Hepatocyte (in vitro differentiated cells): Measurements from ENCODE around the gene TBX10. TPM values are rescaled to one million over a fixed set of nuclear protein-coding genes. Genes with fewer than 3 reads are reported as not detected.
A peak's percentile ranks its signal among the peaks of the same experiment; 100 is the strongest.

Source experiments
- DNase-seq: peaks from one replicate; pipeline ENCODE4 v3.0.0-alpha.2; 2016; ENCODE audit warnings: low spot score
- H2AFZ ChIP-seq: fragments of 200-600 bp; sonication (generic); 2 replicates; pipeline ENCODE4 v1.6.0; 2016; ENCODE audit warnings: antibody characterized with exemption, mild to moderate bottlenecking
- H3K27ac ChIP-seq: fragments of 200-600 bp; sonication (generic); 2 replicates; pipeline ENCODE4 v1.5.1; 2016; ENCODE audit warnings: mild to moderate bottlenecking
- H3K27me3 ChIP-seq: fragments of 200-600 bp; sonication (generic); 2 replicates; pipeline ENCODE4 v1.6.1; 2016
- H3K36me3 ChIP-seq: fragments of 200-600 bp; sonication (generic); replicated peaks from 2 replicates; pipeline ENCODE4 v1.5.1; 2016; ENCODE audit warnings: low read depth; ENCODE audit not compliant: insufficient read depth
- H3K4me1 ChIP-seq: fragments of 200-600 bp; sonication (generic); 2 replicates; pipeline ENCODE4 v1.5.1; 2016; ENCODE audit warnings: mild to moderate bottlenecking, moderate library complexity; ENCODE audit not compliant: insufficient read depth
- H3K4me2 ChIP-seq: fragments of 200-600 bp; sonication (generic); 2 replicates; pipeline ENCODE4 v1.6.0; 2016
- H3K4me3 ChIP-seq: fragments of 200-600 bp; sonication (generic); 2 replicates; pipeline ENCODE4 v1.5.1; 2016; ENCODE audit warnings: mild to moderate bottlenecking
- H3K79me2 ChIP-seq: fragments of 200-600 bp; sonication (generic); 2 replicates; pipeline ENCODE4 v1.6.0; 2017; ENCODE audit warnings: mild to moderate bottlenecking
- H3K9me2 ChIP-seq: fragments of 200-600 bp; sonication (generic); replicated peaks from 2 replicates; pipeline ENCODE4 v1.6.0; 2017; ENCODE audit warnings: mild to moderate bottlenecking; ENCODE audit not compliant: insufficient read depth
- H3K9me3 ChIP-seq: fragments of 200-600 bp; sonication (generic); 2 replicates; pipeline ENCODE4 v1.5.1; 2016; ENCODE audit warnings: low read depth, mild to moderate bottlenecking
- H4K20me1 ChIP-seq: fragments of 200-600 bp; sonication (generic); 2 replicates; pipeline ENCODE4 v1.6.0; 2016; ENCODE audit warnings: mild to moderate bottlenecking; ENCODE audit not compliant: insufficient read depth, poor library complexity, severe bottlenecking
- EZH2 ChIP-seq: fragments of 200-600 bp; sonication (generic); IDR thresholded peaks from 2 replicates; pipeline ENCODE4 v1.6.1; 2016; ENCODE audit warnings: antibody characterized with exemption, mild to moderate bottlenecking, borderline replicate concordance
- EZH2phosphoT487 ChIP-seq: fragments of 200-600 bp; sonication (generic); IDR thresholded peaks from one replicate; pipeline ENCODE4 v1.6.1; 2018; ENCODE audit warnings: antibody characterized with exemption, mild to moderate bottlenecking, low read depth, moderate library complexity; ENCODE audit not compliant: unreplicated experiment, severe bottlenecking
- WGBS: methylation state at CpG from one replicate; pipeline ENCODE4 v1.1.6; 2016; ENCODE audit warnings: low lambda C conversion rate; ENCODE audit errors: missing lambda C conversion rate; 5-methylcytosine and 5-hydroxymethylcytosine counted together
- polyA plus RNA-seq: library from polyadenylated mRNA; unstranded; fragments of >200 nt; fragmentation: Nextera tagmentation; extraction: Ambion mirVana; gene quantifications from 2 replicates; pipeline ENCODE4 v1.2.1, GENCODE V29; 2016
- total RNA-seq: library from RNA; depleted of rRNA; stranded (reverse); fragments of >200 nt; gene quantifications from 2 replicates; pipeline ENCODE4 v1.2.3, GENCODE V29; 2014
- TF ChIP-seq, protein P1 (sequence below): fragments of 200-600 bp; sonication (generic); IDR thresholded peaks from 2 replicates; pipeline ENCODE4 v1.5.1; 2016; ENCODE audit warnings: antibody characterized with exemption, mild to moderate bottlenecking; ENCODE audit not compliant: poor library complexity

TBX10 gene
- total and polyA plus RNA-seq, 2 experiments from 2014 or later = 0.34 to 0.70 TPM

- H2AFZ ChIP-seq = no peak overlapping the region
- TF ChIP-seq, protein P1, sequence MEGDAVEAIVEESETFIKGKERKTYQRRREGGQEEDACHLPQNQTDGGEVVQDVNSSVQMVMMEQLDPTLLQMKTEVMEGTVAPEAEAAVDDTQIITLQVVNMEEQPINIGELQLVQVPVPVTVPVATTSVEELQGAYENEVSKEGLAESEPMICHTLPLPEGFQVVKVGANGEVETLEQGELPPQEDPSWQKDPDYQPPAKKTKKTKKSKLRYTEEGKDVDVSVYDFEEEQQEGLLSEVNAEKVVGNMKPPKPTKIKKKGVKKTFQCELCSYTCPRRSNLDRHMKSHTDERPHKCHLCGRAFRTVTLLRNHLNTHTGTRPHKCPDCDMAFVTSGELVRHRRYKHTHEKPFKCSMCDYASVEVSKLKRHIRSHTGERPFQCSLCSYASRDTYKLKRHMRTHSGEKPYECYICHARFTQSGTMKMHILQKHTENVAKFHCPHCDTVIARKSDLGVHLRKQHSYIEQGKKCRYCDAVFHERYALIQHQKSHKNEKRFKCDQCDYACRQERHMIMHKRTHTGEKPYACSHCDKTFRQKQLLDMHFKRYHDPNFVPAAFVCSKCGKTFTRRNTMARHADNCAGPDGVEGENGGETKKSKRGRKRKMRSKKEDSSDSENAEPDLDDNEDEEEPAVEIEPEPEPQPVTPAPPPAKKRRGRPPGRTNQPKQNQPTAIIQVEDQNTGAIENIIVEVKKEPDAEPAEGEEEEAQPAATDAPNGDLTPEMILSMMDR = no peak
- TF ChIP-seq EZH2phosphoT487 (no peak), EZH2 (no peak)
- no peak for DNase-seq
These were observed 27.3 kb upstream of the TBX10 start for GRCh38 chr11:67666676-67667489.

GRCh38 chr11:67666303-67666645 is 26.7 kb upstream of the TBX10 start:
- DNase-seq = no peak
- H3K36me3 ChIP-seq = no peaks in the 10 kb centered on the region
- H2AFZ ChIP-seq = no peak overlapping the region
- H4K20me1 ChIP-seq = no peaks in the 10 kb centered on the region
- no peaks in the 10 kb centered on the region for H3K27me3 ChIP-seq
- H3K27ac ChIP-seq = no peak overlapping the region
- no peaks in the 10 kb centered on the region for H3K9me2 ChIP-seq
- H3K79me2 ChIP-seq = no peaks in the 10 kb centered on the region
- 96% methylated on average over 5 of the region's 11 CpGs for WGBS
- H3K4me1 ChIP-seq = no peaks in the 10 kb centered on the region
- H3K9me3 ChIP-seq = no peaks in the 10 kb centered on the region
- TF ChIP-seq EZH2 = no peak
- TF ChIP-seq EZH2phosphoT487 = no peak
- TF ChIP-seq, protein P1 = no peak
- no peak overlapping the region for H3K4me2 ChIP-seq
- no peak overlapping the region for H3K4me3 ChIP-seq

More at GRCh38 chr11:67666676-67667489, 27.3 kb upstream of the TBX10 start:
- Histone ChIP-seq H3K4me3 (no peak overlapping the region), H4K20me1 (no peaks in the 10 kb centered on the region), H3K27ac (no peak overlapping the region), H3K79me2 (no peaks in the 10 kb centered on the region), H3K27me3 (no peaks in the 10 kb centered on the region), H3K4me2 (no peak overlapping the region), H3K9me3 (no peaks in the 10 kb centered on the region), H3K9me2 (no peaks in the 10 kb centered on the region), H3K36me3 (no peaks in the 10 kb centered on the region), H3K4me1 (no peaks in the 10 kb centered on the region)
- 91% methylated on average over 19 of the region's 20 CpGs for WGBS

- H3K9me3 ChIP-seq = no peaks in the 10 kb centered on the region
- no peak overlapping the region for H3K27ac ChIP-seq
- H3K36me3 ChIP-seq = no peaks in the 10 kb centered on the region
- H4K20me1 ChIP-seq = no peaks in the 10 kb centered on the region
- H3K79me2 ChIP-seq = no peaks in the 10 kb centered on the region
- no peaks in the 10 kb centered on the region for H3K9me2 ChIP-seq
- TF ChIP-seq, protein P1 = peak; percentile 38
- TF ChIP-seq EZH2 = no peak
- no peak overlapping the region for H3K4me3 ChIP-seq
- peak; percentile 50 for DNase-seq
- H3K4me1 ChIP-seq = no peaks in the 10 kb centered on the region
- no peaks in the 10 kb centered on the region for H3K27me3 ChIP-seq
- no peak overlapping the region for H3K4me2 ChIP-seq
- H2AFZ ChIP-seq = no peak overlapping the region
- WGBS = 83% methylated on average over 23 of the region's 24 CpGs
These were observed 26.2 kb upstream of the TBX10 start for GRCh38 chr11:67665541-67666302.
